ENCODE data around the gene HES1. TPM values are rescaled to one million over a fixed set of nuclear protein-coding genes. Genes with fewer than 3 reads are reported as not detected.

HES1 gene
- total RNA-seq, 1 donor from 2014 or later: 99.9 TPM

- no peak overlapping the region for H3K27ac Mint-ChIP-seq
- H3K36me3 Mint-ChIP-seq: no peaks in the 10 kb centered on the region
- no peaks in the 10 kb centered on the region for H3K9me3 Mint-ChIP-seq
- TF ChIP-seq CTCF (IDR thresholded peaks at IDR 0.05; ENCODE audit: unreplicated experiment): no peak
- no peak for DNase-seq (ENCODE audit: low spot score in 2 of 2, unreplicated experiment in 2 of 2)
- no peaks in the 10 kb centered on the region for H3K27me3 Mint-ChIP-seq (ENCODE audit: low read depth)
- H3K4me1 Mint-ChIP-seq: peaks cover 24% of the 10 kb centered on the region
- H3K4me3 Mint-ChIP-seq: no peak overlapping the region
These were observed 17.0 kb upstream of the HES1 start for GRCh38 chr3:194118920-194119319.

GRCh38 chr3:194119831-194120590 is 15.9 kb upstream of the HES1 start:
- Mint-ChIP-seq H3K27ac (no peak overlapping the region), H3K9me3 (no peaks in the 10 kb centered on the region), H3K27me3 (ENCODE audit: low read depth) (no peaks in the 10 kb centered on the region), H3K4me3 (no peak overlapping the region), H3K4me1 (peaks cover 27% of the 10 kb centered on the region), H3K36me3 (no peaks in the 10 kb centered on the region)
- TF ChIP-seq CTCF (IDR thresholded peaks at IDR 0.05; ENCODE audit: unreplicated experiment): no peak
- no peak for DNase-seq (ENCODE audit: low spot score in 2 of 2, unreplicated experiment in 2 of 2)

- no peak for DNase-seq (ENCODE audit: low spot score in 2 of 2, unreplicated experiment in 2 of 2)
- Mint-ChIP-seq H3K4me1 (peaks cover 27% of the 10 kb centered on the region), H3K27ac (no peak overlapping the region), H3K36me3 (no peaks in the 10 kb centered on the region), H3K9me3 (no peaks in the 10 kb centered on the region), H3K27me3 (ENCODE audit: low read depth) (no peaks in the 10 kb centered on the region), H3K4me3 (no peak overlapping the region)
- TF ChIP-seq CTCF (IDR thresholded peaks at IDR 0.05; ENCODE audit: unreplicated experiment): no peak
These were observed 14.9 kb upstream of the HES1 start for GRCh38 chr3:194120789-194121770.

GRCh38 chr3:194121891-194122631 is 13.9 kb upstream of the HES1 start:
- H3K9me3 Mint-ChIP-seq: no peaks in the 10 kb centered on the region
- H3K27me3 Mint-ChIP-seq (ENCODE audit: low read depth): no peaks in the 10 kb centered on the region
- H3K4me1 Mint-ChIP-seq: peaks cover 23% of the 10 kb centered on the region
- H3K36me3 Mint-ChIP-seq: no peaks in the 10 kb centered on the region
- H3K4me3 Mint-ChIP-seq: no peak overlapping the region
- no peak for DNase-seq (ENCODE audit: low spot score in 2 of 2, unreplicated experiment in 2 of 2)
- no peak overlapping the region for H3K27ac Mint-ChIP-seq
- no peak for TF ChIP-seq CTCF (IDR thresholded peaks at IDR 0.05; ENCODE audit: unreplicated experiment)

- Mint-ChIP-seq H3K36me3 (no peaks in the 10 kb centered on the region), H3K9me3 (no peaks in the 10 kb centered on the region), H3K4me3 (no peak overlapping the region), H3K27ac (no peak overlapping the region), H3K4me1 (peaks cover 20% of the 10 kb centered on the region), H3K27me3 (ENCODE audit: low read depth) (no peaks in the 10 kb centered on the region)
- no peak for DNase-seq (ENCODE audit: low spot score in 2 of 2, unreplicated experiment in 2 of 2)
- TF ChIP-seq CTCF (IDR thresholded peaks at IDR 0.05; ENCODE audit: unreplicated experiment): no peak
These were observed 12.2 kb upstream of the HES1 start for GRCh38 chr3:194123726-194124125.
